D721Med (cell line): ENCODE data around the gene DIP2C.

ENCODE experiments used
- DNase-seq: peaks from one replicate; pipeline ENCODE4 v3.0.0; 2011; ENCODE audit warnings: low spot score; ENCODE audit not compliant: insufficient read length
- FAIRE-seq: peaks from 2 replicates; lab custom pipeline; 2011; peaks lifted over from hg19 to GRCh38; lab: Jason Lieb, UNC
- CTCF ChIP-seq: IDR thresholded peaks from 2 replicates; pipeline ENCODE4 v1.5.1; 2012; ENCODE audit warnings: mild to moderate bottlenecking, control low read depth; ENCODE audit not compliant: insufficient read depth; ENCODE audit errors: missing control alignments

Gene DIP2C

GRCh38 chr10:287026-287709, 402.3 kb downstream of the DIP2C start:
- DNase-seq (no peak), FAIRE-seq (no peak)
- TF ChIP-seq CTCF = no peak

GRCh38 chr10:285216-285615, 404.3 kb downstream of the DIP2C start:
- no peak for DNase-seq
- TF ChIP-seq CTCF = no peak
- no peak for FAIRE-seq

GRCh38 chr10:283916-284356, 405.5 kb downstream of the DIP2C start:
- no peak for FAIRE-seq
- no peak for DNase-seq
- no peak for TF ChIP-seq CTCF

- FAIRE-seq = no peak
- TF ChIP-seq CTCF = no peak
- DNase-seq = no peak
Measured at GRCh38 chr10:283140-283479, 406.4 kb downstream of the DIP2C start.

- TF ChIP-seq CTCF = no peak
- DNase-seq (no peak), FAIRE-seq (no peak)
Measured at GRCh38 chr10:282294-283139, 407.0 kb downstream of the DIP2C start.

- FAIRE-seq (no peak), DNase-seq (no peak)
- no peak for TF ChIP-seq CTCF
Measured at GRCh38 chr10:279655-280054, 409.8 kb downstream of the DIP2C start.

GRCh38 chr10:279232-279631, 410.2 kb downstream of the DIP2C start:
- no peak for FAIRE-seq
- no peak for DNase-seq
- no peak for TF ChIP-seq CTCF
